HCT116 (cell line): ENCODE results near the gene ZNF227. TPM values are rescaled to one million over a fixed set of nuclear protein-coding genes. Genes with fewer than 3 reads are reported as not detected.

Experiments used
- ATAC-seq: fragments of 200-7000 bp; cut with Tn5 transposase; 2 replicates; pipeline ENCODE4 v1.9.1; 2020; ENCODE audit warnings: mild to moderate bottlenecking, moderate library complexity
- BruUV-seq: library from RNA; stranded (reverse); fragments of 400-500 nt; replicated peaks from 2 replicates; lab custom pipeline; 2021; lab: Mats Ljungman, UMichigan
- CTCF ChIA-PET: fragments of 300-600 bp; sonication (Branson Sonifier 250); formaldehyde crosslinking; loops from one replicate; lab custom pipeline; 2021; ENCODE audit warnings: antibody characterized with exemption; lab: Charles Lee
- POLR2A ChIA-PET: fragments of 300-600, 350-600 bp; sonication (Branson Sonifier 250); formaldehyde crosslinking; loops from one replicate; lab custom pipeline; 2021; ENCODE audit warnings: antibody characterized with exemption; lab: Charles Lee
- RAD21 ChIA-PET, 2 experiments: fragments of 300-600 bp; sonication (Branson Sonifier 250); formaldehyde crosslinking; loops; one replicate each; lab custom pipeline; 2023; ENCODE audit warnings: low total read pairs in 2 of 2; ENCODE audit not compliant: uncharacterized antibody in 2 of 2, unreplicated experiment in 2 of 2, low non-redundant PET in 1 of 2; lab: Charles Lee
- DNase-seq: peaks from one replicate; pipeline ENCODE4 v3.0.0-alpha.2; 2010; ENCODE audit warnings: low read depth, low spot score
- H2AFZ ChIP-seq: fragments of 200-600 bp; shearing (Covaris generic), sonication (generic); 2 replicates; pipeline ENCODE4 v1.6.1; 2017; ENCODE audit warnings: low read depth, mixed run types, mixed read lengths, antibody characterized with exemption, low read length; ENCODE audit not compliant: poor library complexity, severe bottlenecking
- H3K27ac ChIP-seq: 2 replicates; pipeline ENCODE4 v1.5.1; 2012; ENCODE audit warnings: low read depth, low read length
- H3K27me3 ChIP-seq: fragments of 200-600 bp; sonication (generic); 2 replicates; pipeline ENCODE4 v1.6.1; 2016; ENCODE audit warnings: mixed run types, low read length, mixed read lengths; ENCODE audit not compliant: insufficient read depth
- H3K36me3 ChIP-seq, 2 experiments: fragments of 200-500 bp in 1 of 2; fragments of 200-600 bp in 1 of 2; sonication (Bioruptor generic) in 1 of 2; sonication (generic) in 1 of 2; 2 replicates each; pipeline versions ENCODE4 v1.5.1 to v1.6.1; 2014 to 2016; ENCODE audit warnings: low read length in 2 of 2, inconsistent platforms in 1 of 2, mixed read lengths in 1 of 2, mixed run types in 1 of 2; ENCODE audit not compliant: insufficient read depth in 2 of 2, control insufficient read depth in 1 of 2
- H3K4me1 ChIP-seq, 2 experiments: fragments of 200-600 bp in 1 of 2; sonication (generic) in 1 of 2; 2 replicates each; pipeline versions ENCODE4 v1.5.1 to v1.6.1; 2012 to 2017; ENCODE audit warnings: low read length in 2 of 2, inconsistent platforms in 1 of 2, mild to moderate bottlenecking in 1 of 2, mixed read lengths in 1 of 2, mixed run types in 1 of 2, moderate library complexity in 1 of 2; ENCODE audit not compliant: insufficient read depth in 2 of 2, control insufficient read depth in 1 of 2
- H3K4me2 ChIP-seq: fragments of 200-600 bp; sonication (generic); 2 replicates; pipeline ENCODE4 v1.6.1; 2017; ENCODE audit warnings: mixed run types, low read length, mixed read lengths
- H3K4me3 ChIP-seq, 2 experiments: fragments of 200-600 bp in 1 of 2; sonication (generic) in 1 of 2; replicated peaks in 1 of 2; 2 replicates each; pipeline ENCODE4 v1.5.1; 2011 to 2016; ENCODE audit warnings: low read length in 2 of 2, control low read depth in 1 of 2, low read depth in 1 of 2, mild to moderate bottlenecking in 1 of 2, mixed read lengths in 1 of 2, mixed run types in 1 of 2
- H3K79me2 ChIP-seq: fragments of 200-600 bp; sonication (generic); 2 replicates; pipeline ENCODE4 v1.6.1; 2017; ENCODE audit warnings: mild to moderate bottlenecking, mixed run types, low read length, moderate library complexity, mixed read lengths; ENCODE audit not compliant: insufficient read depth
- H3K9ac ChIP-seq: fragments of 200-600 bp; sonication (generic); 2 replicates; pipeline ENCODE4 v1.6.1; 2016; ENCODE audit warnings: low read length, mixed read lengths
- H3K9me2 ChIP-seq: fragments of 200-600 bp; sonication (generic), shearing (Covaris generic); 2 replicates; pipeline ENCODE4 v1.6.1; 2017; ENCODE audit warnings: mixed run types, mild to moderate bottlenecking, moderate library complexity; ENCODE audit not compliant: insufficient read depth
- H3K9me3 ChIP-seq, 2 experiments: fragments of 200-500 bp in 1 of 2; fragments of 200-600 bp in 1 of 2; sonication (Bioruptor generic) in 1 of 2; sonication (generic) in 1 of 2; 2 replicates each; pipeline ENCODE4 v1.6.1; 2014 to 2017; ENCODE audit warnings: low read length in 2 of 2, mixed read lengths in 2 of 2, inconsistent platforms in 1 of 2, low read depth in 1 of 2, mild to moderate bottlenecking in 1 of 2, mixed run types in 1 of 2, moderate library complexity in 1 of 2; ENCODE audit not compliant: control insufficient read depth in 1 of 2, insufficient read depth in 1 of 2
- H4K20me1 ChIP-seq: fragments of 200-600 bp; sonication (generic), shearing (Covaris generic); 2 replicates; pipeline ENCODE4 v1.6.1; 2017; ENCODE audit warnings: mixed run types, mild to moderate bottlenecking, moderate library complexity; ENCODE audit not compliant: insufficient read depth
- CTCF ChIP-seq, 3 experiments: fragments of 200-600 bp in 1 of 3; sonication (generic) in 1 of 3; IDR thresholded peaks in 2 of 3; conservative IDR thresholded peaks in 1 of 3; 2 replicates each; pipeline ENCODE4 v1.5.1; 2012 to 2017; ENCODE audit warnings: low read depth in 2 of 3, low read length in 2 of 3, antibody characterized with exemption in 1 of 3, borderline replicate concordance in 1 of 3, control low read depth in 1 of 3, mild to moderate bottlenecking in 1 of 3, mixed read lengths in 1 of 3, mixed run types in 1 of 3, moderate library complexity in 1 of 3; ENCODE audit not compliant: insufficient read depth in 1 of 3
- MAX ChIP-seq: IDR thresholded peaks from 2 replicates; pipeline ENCODE4 v1.6.1; 2012
- SIN3A ChIP-seq: IDR thresholded peaks from 2 replicates; pipeline ENCODE4 v1.6.1; 2012; ENCODE audit warnings: low read depth
- ZFX ChIP-seq: fragments of 450-650 bp; IDR thresholded peaks from 2 replicates; pipeline ENCODE4 v1.6.1; 2017
- intact Hi-C: fragments of 100-400 bp; cut with micrococcal nuclease; formaldehyde crosslinking; loops from 2 replicates; pipeline ENCODE4 v1.10.0; 2022
- total RNA-seq: library from RNA; stranded (reverse); gene quantifications from one replicate; pipeline ENCODE4 v1.2.1, GENCODE V29; 2021; ENCODE audit not compliant: unreplicated experiment

The ZNF227 gene
- total RNA-seq, 1 experiment from 2014 or later, result 14.4 TPM

GRCh38 chr19:44212250-44212865 is at the start of gene ZNF227 (continued):
- TF ChIP-seq MAX (peak; percentile 25; the same call in 1 of the 2 replicates), CTCF (IDR thresholded peaks at IDR 0.05 in 2 of 3, conservative IDR thresholded peaks at IDR 0.05 in 1 of 3; ENCODE audit: borderline replicate concordance in 1 of 3, insufficient read depth in 1 of 3, low read depth in 2 of 3, low read length in 2 of 3) (no peak)

GRCh38 chr19:44163789-44164188 is 48.5 kb upstream of the ZNF227 start:
- POLR2A ChIA-PET, result no interaction called here
- intact Hi-C loops, result loop anchor here (1.0 kb wide), 1 partner anchor 50 kb away; the partner anchor contains the start of gene ZNF225

More at GRCh38 chr19:44163789-44164188, 48.5 kb upstream of the ZNF227 start:
- no peak for ATAC-seq
- no TSS peak for BruUV-seq
- Histone ChIP-seq H3K79me2 (peaks cover 4% of the 10 kb centered on the region; the same call in 1 of the 2 replicates), H4K20me1 (no peaks in the 10 kb centered on the region), H3K4me3 (no peak overlapping the region), H3K27me3 (no peaks in the 10 kb centered on the region), H3K36me3 (peaks cover 12 to 14% of the 10 kb centered on the region in 2 experiments; a peak in 2 of 4 replicates), H3K9ac (no peak overlapping the region), H3K9me2 (no peaks in the 10 kb centered on the region), H3K27ac (no peak overlapping the region), H3K4me1 (peaks cover 7 to 14% of the 10 kb centered on the region in 2 experiments), H3K4me2 (peak overlapping the region; percentile 73), H3K9me3 (peaks cover 0 to 5% of the 10 kb centered on the region in 2 experiments; a peak in 3 of 4 replicates)
- no peak for TF ChIP-seq ZFX
- TF ChIP-seq SIN3A, result no peak
- TF ChIP-seq, all 23 proteins: peak for 0
- ChIA-PET CTCF (interaction anchor here (1.3 kb wide), 1 partner anchor 337 kb away, joined by 3 read pairs; the partner anchor contains the start of gene ZNF180), RAD21 (no interaction called here)
- H2AFZ ChIP-seq, result no peak overlapping the region
- no peak for DNase-seq
